Measurements from ENCODE around the gene S100A12. TPM values are rescaled to one million over a fixed set of nuclear protein-coding genes. Genes with fewer than 3 reads are reported as not detected.

The S100A12 gene
- total RNA-seq (not detected in 2 replicates), polyA plus RNA-seq (not detected in 2 replicates), polyA minus RNA-seq (not detected in 2 replicates), Bru-seq, nascent RNA (not detected), BruChase-seq, experiment 1, labeled RNA remaining after a 6-hour chase (not detected), BruChase-seq, experiment 2, labeled RNA remaining after a 2-hour chase (not detected)
- polyA plus RNA-seq (2011; cell fraction: cytosol; rRNA removed) = not detected in 2 replicates
- not detected in 2 replicates for polyA plus RNA-seq (2011; cell fraction: nucleus; rRNA removed)
- polyA plus RNA-seq (2012) = not detected in 2 replicates
- polyA minus RNA-seq (2011; cell fraction: cytosol; rRNA and poly(A)+ RNA removed) = not detected
- not detected in 2 replicates for polyA minus RNA-seq (2011; cell fraction: nucleus; rRNA and poly(A)+ RNA removed)
- long read RNA-seq = 0 reads

DNA sequence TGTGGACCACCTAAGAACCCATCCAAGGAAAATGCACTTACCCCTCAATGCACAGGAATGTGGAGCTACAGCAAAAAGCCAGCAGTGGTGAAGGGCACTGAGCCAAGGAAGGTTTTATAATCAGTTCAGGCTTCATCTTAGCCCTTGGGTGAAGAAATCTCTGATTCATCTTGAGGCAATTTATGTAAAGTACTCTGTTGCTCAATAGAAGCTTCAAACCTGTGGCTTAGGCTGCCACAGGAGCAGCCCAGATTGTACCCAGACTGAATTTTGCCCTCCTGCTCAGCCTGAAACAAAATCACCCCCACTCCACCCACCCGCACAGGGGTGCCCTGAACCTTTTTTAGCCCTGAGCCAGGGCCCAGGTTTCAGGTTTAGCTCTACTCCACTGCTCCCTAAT, at the start of gene S100A12:
TSS of gene S100A12 (minus strand) at position 111 of the 400 bp plus-strand sequence. CDS start 1,029 bp downstream, outside the sequence.
- no peaks in the 10 kb centered on the region for H4K20me1 ChIP-seq (replicated peaks; ENCODE audit: control insufficient read depth, extremely low read depth, insufficient read depth, low read length)

More for the DNA sequence above, at the start of gene S100A12:
- no peak within 1 kb of the TSS for H3K9ac ChIP-seq (replicated peaks; ENCODE audit: extremely low read depth, insufficient read depth, low read length)
- DNase-seq (ENCODE audit: low read depth, low spot score) = no peak
- no peaks in the 10 kb centered on the region for H3K9me1 ChIP-seq (replicated peaks; ENCODE audit: control insufficient read depth, extremely low read depth, insufficient read depth, low read length)
- H3K79me2 ChIP-seq (ENCODE audit: control insufficient read depth, insufficient read depth, low read length) = no peaks in the 10 kb centered on the region
- FAIRE-seq = no peak
- H3K27me3 ChIP-seq (ENCODE audit: control insufficient read depth in 2 of 2, insufficient read depth in 2 of 2, low read length in 2 of 2) = no peaks in the 10 kb centered on the region
- H3K4me2 ChIP-seq (ENCODE audit: insufficient read depth, low read length) = no peak within 1 kb of the TSS
- no peak within 1 kb of the TSS for H3K4me3 ChIP-seq (replicated peaks in 1 of 3; ENCODE audit: insufficient read depth in 1 of 3, low read depth in 1 of 3, low read length in 3 of 3)
- CTCF ChIA-PET = no interaction called here
- intact Hi-C loops (cut with micrococcal nuclease) = no loop called here
- no peak within 1 kb of the TSS for H3K27ac ChIP-seq (ENCODE audit: insufficient read depth, low read depth, low read length)
- no peaks in the 10 kb centered on the region for H3K4me1 ChIP-seq (ENCODE audit: control insufficient read depth, extremely low read depth, insufficient read depth, low read length)
- no peaks in the 10 kb centered on the region for H3K9me3 ChIP-seq (replicated peaks; ENCODE audit: control insufficient read depth, insufficient read depth, low read length)
- BruUV-seq (replicated peaks) = no TSS peak
- TF ChIP-seq MYC (IDR thresholded peaks at IDR 0.05; ENCODE audit: low read depth, low read length) (no peak), FOS (IDR thresholded peaks at IDR 0.05; ENCODE audit: borderline replicate concordance, insufficient read depth, low read length) (no peak), JUN (IDR thresholded peaks at IDR 0.05; ENCODE audit: borderline replicate concordance, insufficient read depth, insufficient read length, low read depth) (no peak), POLR2A (IDR thresholded peaks at IDR 0.05; ENCODE audit: low read depth, low read length) (no peak), GATA2 (IDR thresholded peaks at IDR 0.05; ENCODE audit: insufficient read depth, insufficient read length, low read depth, low read length) (no peak), MAX (IDR thresholded peaks at IDR 0.05; ENCODE audit: insufficient read depth, insufficient read length) (no peak), POLR2AphosphoS5 (IDR thresholded peaks at IDR 0.05; ENCODE audit: insufficient read depth, low read depth, low read length) (no peak), EZH2 (IDR thresholded peaks at IDR 0.05; ENCODE audit: borderline replicate concordance, low read depth, low read length, severe bottlenecking) (no peak)
- TF ChIP-seq, protein P1, sequence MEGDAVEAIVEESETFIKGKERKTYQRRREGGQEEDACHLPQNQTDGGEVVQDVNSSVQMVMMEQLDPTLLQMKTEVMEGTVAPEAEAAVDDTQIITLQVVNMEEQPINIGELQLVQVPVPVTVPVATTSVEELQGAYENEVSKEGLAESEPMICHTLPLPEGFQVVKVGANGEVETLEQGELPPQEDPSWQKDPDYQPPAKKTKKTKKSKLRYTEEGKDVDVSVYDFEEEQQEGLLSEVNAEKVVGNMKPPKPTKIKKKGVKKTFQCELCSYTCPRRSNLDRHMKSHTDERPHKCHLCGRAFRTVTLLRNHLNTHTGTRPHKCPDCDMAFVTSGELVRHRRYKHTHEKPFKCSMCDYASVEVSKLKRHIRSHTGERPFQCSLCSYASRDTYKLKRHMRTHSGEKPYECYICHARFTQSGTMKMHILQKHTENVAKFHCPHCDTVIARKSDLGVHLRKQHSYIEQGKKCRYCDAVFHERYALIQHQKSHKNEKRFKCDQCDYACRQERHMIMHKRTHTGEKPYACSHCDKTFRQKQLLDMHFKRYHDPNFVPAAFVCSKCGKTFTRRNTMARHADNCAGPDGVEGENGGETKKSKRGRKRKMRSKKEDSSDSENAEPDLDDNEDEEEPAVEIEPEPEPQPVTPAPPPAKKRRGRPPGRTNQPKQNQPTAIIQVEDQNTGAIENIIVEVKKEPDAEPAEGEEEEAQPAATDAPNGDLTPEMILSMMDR (IDR thresholded peaks at IDR 0.05; ENCODE audit: extremely low read depth in 1 of 2, insufficient read depth in 1 of 2, low read depth in 1 of 2, low read length in 2 of 2) = no peak
- H2AFZ ChIP-seq (ENCODE audit: low read depth, low read length) = no peak within 1 kb of the TSS
- H3K36me3 ChIP-seq (ENCODE audit: control insufficient read depth in 2 of 2, extremely low read depth in 1 of 2, insufficient read depth in 2 of 2, low read length in 2 of 2) = no peaks in the 10 kb centered on the region
- POLR2A ChIA-PET = no interaction called here
- dilution Hi-C loops (cut with MboI; ENCODE audit: extremely low pct_ligation_motif_present, low sequenced_read_pairs) = no loop called here
